Measurements from ENCODE around the gene TRAFD1.

TRAFD1 gene

GRCh38 chr12:112087055-112087850 lies 38.1 kb upstream of the TRAFD1 start (continued):
- TF ChIP-seq, protein P1, sequence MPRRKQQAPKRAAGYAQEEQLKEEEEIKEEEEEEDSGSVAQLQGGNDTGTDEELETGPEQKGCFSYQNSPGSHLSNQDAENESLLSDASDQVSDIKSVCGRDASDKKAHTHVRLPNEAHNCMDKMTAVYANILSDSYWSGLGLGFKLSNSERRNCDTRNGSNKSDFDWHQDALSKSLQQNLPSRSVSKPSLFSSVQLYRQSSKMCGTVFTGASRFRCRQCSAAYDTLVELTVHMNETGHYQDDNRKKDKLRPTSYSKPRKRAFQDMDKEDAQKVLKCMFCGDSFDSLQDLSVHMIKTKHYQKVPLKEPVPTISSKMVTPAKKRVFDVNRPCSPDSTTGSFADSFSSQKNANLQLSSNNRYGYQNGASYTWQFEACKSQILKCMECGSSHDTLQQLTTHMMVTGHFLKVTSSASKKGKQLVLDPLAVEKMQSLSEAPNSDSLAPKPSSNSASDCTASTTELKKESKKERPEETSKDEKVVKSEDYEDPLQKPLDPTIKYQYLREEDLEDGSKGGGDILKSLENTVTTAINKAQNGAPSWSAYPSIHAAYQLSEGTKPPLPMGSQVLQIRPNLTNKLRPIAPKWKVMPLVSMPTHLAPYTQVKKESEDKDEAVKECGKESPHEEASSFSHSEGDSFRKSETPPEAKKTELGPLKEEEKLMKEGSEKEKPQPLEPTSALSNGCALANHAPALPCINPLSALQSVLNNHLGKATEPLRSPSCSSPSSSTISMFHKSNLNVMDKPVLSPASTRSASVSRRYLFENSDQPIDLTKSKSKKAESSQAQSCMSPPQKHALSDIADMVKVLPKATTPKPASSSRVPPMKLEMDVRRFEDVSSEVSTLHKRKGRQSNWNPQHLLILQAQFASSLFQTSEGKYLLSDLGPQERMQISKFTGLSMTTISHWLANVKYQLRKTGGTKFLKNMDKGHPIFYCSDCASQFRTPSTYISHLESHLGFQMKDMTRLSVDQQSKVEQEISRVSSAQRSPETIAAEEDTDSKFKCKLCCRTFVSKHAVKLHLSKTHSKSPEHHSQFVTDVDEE (CRISPR knock-in tag; IDR thresholded peaks at IDR 0.05): no peak

- no peak; the same call in 2 of the 3 replicates for ATAC-seq
Measured at GRCh38 chr12:112087851-112088250, 37.5 kb upstream of the TRAFD1 start.

More at GRCh38 chr12:112087851-112088250, 37.5 kb upstream of the TRAFD1 start:
- TF ChIP-seq ISL1 (CRISPR knock-in tag; IDR thresholded peaks at IDR 0.05) (no peak), ARNTL (CRISPR knock-in tag; IDR thresholded peaks at IDR 0.05; ENCODE audit: borderline replicate concordance, low read depth) (no peak), GLIS3 (CRISPR knock-in tag; IDR thresholded peaks at IDR 0.05) (no peak), ZFP3 (CRISPR knock-in tag; IDR thresholded peaks at IDR 0.05) (no peak), RARB (CRISPR knock-in tag; IDR thresholded peaks at IDR 0.05) (no peak), CREB5 (CRISPR knock-in tag; IDR thresholded peaks at IDR 0.05; ENCODE audit: low read depth) (no peak), ZNF70 (CRISPR knock-in tag; IDR thresholded peaks at IDR 0.05) (no peak), ZNF8 (CRISPR knock-in tag; IDR thresholded peaks at IDR 0.05) (no peak), OSR1 (CRISPR knock-in tag; IDR thresholded peaks at IDR 0.05) (no peak), ZFP30 (CRISPR knock-in tag; IDR thresholded peaks at IDR 0.05) (no peak), ZNF565 (CRISPR knock-in tag; conservative IDR thresholded peaks at IDR 0.05; ENCODE audit: low read depth) (no peak), PPARA (CRISPR knock-in tag; IDR thresholded peaks at IDR 0.05; ENCODE audit: borderline replicate concordance) (no peak), ZC3H10 (CRISPR knock-in tag; IDR thresholded peaks at IDR 0.05) (no peak), TCF4 (CRISPR knock-in tag; IDR thresholded peaks at IDR 0.05; ENCODE audit: borderline replicate concordance) (no peak), CSDC2 (CRISPR knock-in tag; IDR thresholded peaks at IDR 0.05) (no peak)
- TF ChIP-seq, protein P1 (CRISPR knock-in tag; IDR thresholded peaks at IDR 0.05): no peak
- TF ChIP-seq, protein P2, sequence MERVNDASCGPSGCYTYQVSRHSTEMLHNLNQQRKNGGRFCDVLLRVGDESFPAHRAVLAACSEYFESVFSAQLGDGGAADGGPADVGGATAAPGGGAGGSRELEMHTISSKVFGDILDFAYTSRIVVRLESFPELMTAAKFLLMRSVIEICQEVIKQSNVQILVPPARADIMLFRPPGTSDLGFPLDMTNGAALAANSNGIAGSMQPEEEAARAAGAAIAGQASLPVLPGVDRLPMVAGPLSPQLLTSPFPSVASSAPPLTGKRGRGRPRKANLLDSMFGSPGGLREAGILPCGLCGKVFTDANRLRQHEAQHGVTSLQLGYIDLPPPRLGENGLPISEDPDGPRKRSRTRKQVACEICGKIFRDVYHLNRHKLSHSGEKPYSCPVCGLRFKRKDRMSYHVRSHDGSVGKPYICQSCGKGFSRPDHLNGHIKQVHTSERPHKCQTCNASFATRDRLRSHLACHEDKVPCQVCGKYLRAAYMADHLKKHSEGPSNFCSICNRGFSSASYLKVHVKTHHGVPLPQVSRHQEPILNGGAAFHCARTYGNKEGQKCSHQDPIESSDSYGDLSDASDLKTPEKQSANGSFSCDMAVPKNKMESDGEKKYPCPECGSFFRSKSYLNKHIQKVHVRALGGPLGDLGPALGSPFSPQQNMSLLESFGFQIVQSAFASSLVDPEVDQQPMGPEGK (CRISPR knock-in tag; IDR thresholded peaks at IDR 0.05; ENCODE audit: borderline replicate concordance): no peak
- TF ChIP-seq, protein P3, sequence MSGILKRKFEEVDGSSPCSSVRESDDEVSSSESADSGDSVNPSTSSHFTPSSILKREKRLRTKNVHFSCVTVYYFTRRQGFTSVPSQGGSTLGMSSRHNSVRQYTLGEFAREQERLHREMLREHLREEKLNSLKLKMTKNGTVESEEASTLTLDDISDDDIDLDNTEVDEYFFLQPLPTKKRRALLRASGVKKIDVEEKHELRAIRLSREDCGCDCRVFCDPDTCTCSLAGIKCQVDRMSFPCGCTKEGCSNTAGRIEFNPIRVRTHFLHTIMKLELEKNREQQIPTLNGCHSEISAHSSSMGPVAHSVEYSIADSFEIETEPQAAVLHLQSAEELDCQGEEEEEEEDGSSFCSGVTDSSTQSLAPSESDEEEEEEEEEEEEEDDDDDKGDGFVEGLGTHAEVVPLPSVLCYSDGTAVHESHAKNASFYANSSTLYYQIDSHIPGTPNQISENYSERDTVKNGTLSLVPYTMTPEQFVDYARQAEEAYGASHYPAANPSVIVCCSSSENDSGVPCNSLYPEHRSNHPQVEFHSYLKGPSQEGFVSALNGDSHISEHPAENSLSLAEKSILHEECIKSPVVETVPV (CRISPR knock-in tag; IDR thresholded peaks at IDR 0.05): no peak
- TF ChIP-seq, protein P4, sequence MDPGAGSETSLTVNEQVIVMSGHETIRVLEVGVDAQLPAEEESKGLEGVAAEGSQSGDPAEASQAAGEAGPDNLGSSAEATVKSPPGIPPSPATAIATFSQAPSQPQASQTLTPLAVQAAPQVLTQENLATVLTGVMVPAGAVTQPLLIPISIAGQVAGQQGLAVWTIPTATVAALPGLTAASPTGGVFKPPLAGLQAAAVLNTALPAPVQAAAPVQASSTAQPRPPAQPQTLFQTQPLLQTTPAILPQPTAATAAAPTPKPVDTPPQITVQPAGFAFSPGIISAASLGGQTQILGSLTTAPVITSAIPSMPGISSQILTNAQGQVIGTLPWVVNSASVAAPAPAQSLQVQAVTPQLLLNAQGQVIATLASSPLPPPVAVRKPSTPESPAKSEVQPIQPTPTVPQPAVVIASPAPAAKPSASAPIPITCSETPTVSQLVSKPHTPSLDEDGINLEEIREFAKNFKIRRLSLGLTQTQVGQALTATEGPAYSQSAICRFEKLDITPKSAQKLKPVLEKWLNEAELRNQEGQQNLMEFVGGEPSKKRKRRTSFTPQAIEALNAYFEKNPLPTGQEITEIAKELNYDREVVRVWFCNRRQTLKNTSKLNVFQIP (CRISPR knock-in tag; IDR thresholded peaks at IDR 0.05; ENCODE audit: borderline replicate concordance, low read depth): no peak
